A549 (cell line): ENCODE data around the gene ADCY10. TPM values are rescaled to one million over a fixed set of nuclear protein-coding genes. Genes with fewer than 3 reads are reported as not detected.

Source experiments
- ATAC-seq, 2 experiments: fragments of 200-7000 bp in 1 of 2; fragments of >200 bp in 1 of 2; cut with Nextera tagmentation in 1 of 2; cut with Tn5 transposase in 1 of 2; 3 replicates each; pipeline versions ENCODE4 v1.8.0 to v1.9.1; 2018 to 2020; ENCODE audit warnings: mild to moderate bottlenecking in 1 of 2, moderate library complexity in 1 of 2
- CTCF ChIA-PET: fragments of 300-600 bp; sonication (Branson Sonifier 250); formaldehyde crosslinking; extraction: SDS; loops from one replicate; lab custom pipeline; 2021; ENCODE audit warnings: antibody characterized with exemption, inconsistent platforms; lab: Yijun Ruan, JAX
- POLR2A ChIA-PET: fragments of 350-600 bp; formaldehyde crosslinking; extraction: SDS; loops from one replicate; lab custom pipeline; 2021; ENCODE audit warnings: antibody characterized with exemption, inconsistent platforms; lab: Yijun Ruan, JAX
- DNase-seq, 2 experiments: peaks; one replicate each; pipeline versions ENCODE4 v3.0.0 to v3.0.0-alpha.2; 2011 to 2016; ENCODE audit warnings: low read depth in 1 of 2, low spot score in 1 of 2
- FAIRE-seq: peaks from 2 replicates; lab custom pipeline; 2011; peaks lifted over from hg19 to GRCh38; lab: Jason Lieb, UNC
- H3K27ac ChIP-seq, 2 experiments: fragments of >200 bp; sonication (Bioruptor Twin); formaldehyde crosslinking; 3 replicates each; pipeline ENCODE4 v1.5.1; 2016 to 2017
- H3K4me1 ChIP-seq: fragments of >200 bp; sonication (Bioruptor Twin); formaldehyde crosslinking; 3 replicates; pipeline ENCODE4 v1.6.1; 2016
- H3K4me2 ChIP-seq: fragments of >200 bp; sonication (Bioruptor Twin); formaldehyde crosslinking; 3 replicates; pipeline ENCODE4 v1.6.1; 2016
- H3K4me3 ChIP-seq: fragments of >200 bp; sonication (Bioruptor Twin); formaldehyde crosslinking; 3 replicates; pipeline ENCODE4 v1.5.1; 2016
- H3K9me3 ChIP-seq: fragments of >200 bp; sonication (Bioruptor Twin); formaldehyde crosslinking; 3 replicates; pipeline ENCODE4 v1.6.1; 2016
- ATOH8 ChIP-seq: fragments of 250-450 bp; sonication (Bioruptor Pico); IDR thresholded peaks from 2 replicates; pipeline ENCODE4 v1.5.0; 2020; ENCODE audit warnings: low read depth, mild to moderate bottlenecking, moderate library complexity
- CEBPB ChIP-seq, 2 experiments: fragments of >200 bp in 1 of 2; sonication (Bioruptor Twin) in 1 of 2; formaldehyde crosslinking in 1 of 2; IDR thresholded peaks; 2 replicates each; pipeline ENCODE4 v1.6.1; 2012 to 2016
- CHD2 ChIP-seq: fragments of 150-350 bp; IDR thresholded peaks from 2 replicates; pipeline ENCODE4 v1.6.1; 2014; ENCODE audit warnings: low read length; ENCODE audit not compliant: partially characterized antibody
- CHD4 ChIP-seq: fragments of 200-600 bp; sonication (generic); IDR thresholded peaks from 2 replicates; pipeline ENCODE4 v1.6.1; 2016; ENCODE audit warnings: antibody characterized with exemption, mild to moderate bottlenecking, borderline replicate concordance
- CTCF ChIP-seq: fragments of >200 bp; sonication (Bioruptor Twin); formaldehyde crosslinking; IDR thresholded peaks from 3 replicates; pipeline ENCODE4 v1.5.1; 2016
- EHF ChIP-seq: fragments of 250-450 bp; sonication (Bioruptor Pico); IDR thresholded peaks from 2 replicates; pipeline ENCODE4 v1.5.0; 2020; ENCODE audit warnings: mild to moderate bottlenecking
- ELK1 ChIP-seq: fragments of 150-350 bp; IDR thresholded peaks from 2 replicates; pipeline ENCODE4 v1.6.1; 2014; ENCODE audit warnings: low read depth, mild to moderate bottlenecking, low read length
- EP300 ChIP-seq, 2 experiments: fragments of >200 bp; sonication (Bioruptor Twin); formaldehyde crosslinking; IDR thresholded peaks; 2 replicates in 1 of 2; 3 replicates in 1 of 2; pipeline ENCODE4 v1.6.1; 2016 to 2017
- FOSB ChIP-seq: fragments of 250-450 bp; sonication (Bioruptor Pico); IDR thresholded peaks from 2 replicates; pipeline ENCODE4 v1.5.0; 2020; ENCODE audit warnings: mild to moderate bottlenecking, moderate library complexity
- FOSL2 ChIP-seq, 2 experiments: fragments of 450-650 bp in 1 of 2; fragments of >200 bp in 1 of 2; sonication (Bioruptor Twin) in 1 of 2; formaldehyde crosslinking; IDR thresholded peaks; 2 replicates each; pipeline versions ENCODE4 v1.5.0 to v1.6.1; 2016 to 2020; ENCODE audit warnings: mild to moderate bottlenecking in 1 of 2, moderate library complexity in 1 of 2
- GATA3 ChIP-seq: IDR thresholded peaks from 2 replicates; pipeline ENCODE4 v1.6.1; 2012; ENCODE audit warnings: borderline replicate concordance
- HDAC2 ChIP-seq: fragments of 200-600 bp; sonication (generic); IDR thresholded peaks from 2 replicates; pipeline ENCODE4 v1.6.1; 2016
- HES2 ChIP-seq: fragments of >200 bp; sonication (Bioruptor Twin); formaldehyde crosslinking; IDR thresholded peaks from 2 replicates; pipeline ENCODE4 v1.6.1; 2016
- HMGXB4 ChIP-seq: fragments of 250-450 bp; sonication (Bioruptor Pico); IDR thresholded peaks from 2 replicates; pipeline ENCODE4 v1.5.0; 2021; ENCODE audit warnings: mild to moderate bottlenecking, moderate library complexity, borderline replicate concordance
- HOXA7 ChIP-seq: fragments of 250-450 bp; sonication (Bioruptor Pico); IDR thresholded peaks from 2 replicates; pipeline ENCODE4 v1.5.0; 2020; ENCODE audit warnings: mild to moderate bottlenecking, moderate library complexity
- KDM1A ChIP-seq: fragments of 200-600 bp; sonication (generic); IDR thresholded peaks from 2 replicates; pipeline ENCODE4 v1.6.1; 2016; ENCODE audit warnings: low read depth, mild to moderate bottlenecking
- KDM5A ChIP-seq: fragments of 200-600 bp; sonication (generic); IDR thresholded peaks from 2 replicates; pipeline ENCODE4 v1.6.1; 2016; ENCODE audit warnings: antibody characterized with exemption, mild to moderate bottlenecking
- MAX ChIP-seq: IDR thresholded peaks from 2 replicates; pipeline ENCODE4 v1.6.1; 2012
- NR3C1 ChIP-seq: fragments of >200 bp; sonication (Bioruptor Twin); formaldehyde crosslinking; IDR thresholded peaks from 3 replicates; pipeline ENCODE4 v1.6.1; 2017
- PHF8 ChIP-seq: fragments of 200-600 bp; sonication (generic); IDR thresholded peaks from 2 replicates; pipeline ENCODE4 v1.6.1; 2016; ENCODE audit warnings: low read depth, mild to moderate bottlenecking, antibody characterized with exemption, moderate library complexity, borderline replicate concordance
- POLR2A ChIP-seq: IDR thresholded peaks from 2 replicates; pipeline ENCODE4 v1.6.1; 2012; ENCODE audit warnings: mild to moderate bottlenecking, low read length
- RAD21 ChIP-seq, 2 experiments: fragments of >200 bp in 1 of 2; sonication (Bioruptor Twin) in 1 of 2; formaldehyde crosslinking in 1 of 2; IDR thresholded peaks in 1 of 2; conservative IDR thresholded peaks in 1 of 2; 2 replicates in 1 of 2; 3 replicates in 1 of 2; pipeline ENCODE4 v1.6.1; 2012 to 2018; ENCODE audit warnings: inconsistent platforms in 1 of 2
- RARB ChIP-seq: fragments of 250-450 bp; sonication (Bioruptor Pico); IDR thresholded peaks from 2 replicates; pipeline ENCODE4 v1.8.0; 2021; ENCODE audit warnings: mild to moderate bottlenecking, moderate library complexity
- RCOR1 ChIP-seq: fragments of 150-350 bp; IDR thresholded peaks from 2 replicates; pipeline ENCODE4 v1.6.1; 2014; ENCODE audit warnings: antibody characterized with exemption, low read length, low read depth
- RFX5 ChIP-seq: fragments of 450-650 bp; IDR thresholded peaks from 2 replicates; pipeline ENCODE4 v1.7.1; 2014; ENCODE audit warnings: antibody characterized with exemption, mild to moderate bottlenecking, moderate library complexity
- SMC3 ChIP-seq: fragments of >200 bp; sonication (Bioruptor Twin); formaldehyde crosslinking; IDR thresholded peaks from 3 replicates; pipeline ENCODE4 v1.6.1; 2018; ENCODE audit warnings: inconsistent platforms
- SREBF2 ChIP-seq: fragments of 450-650 bp; IDR thresholded peaks from 2 replicates; pipeline ENCODE4 v1.6.1; 2014; ENCODE audit warnings: mild to moderate bottlenecking, moderate library complexity
- ZC3H11A ChIP-seq: fragments of 450-650 bp; IDR thresholded peaks from 2 replicates; pipeline ENCODE4 v1.6.1; 2014; ENCODE audit warnings: antibody characterized with exemption, mild to moderate bottlenecking
- ZFP36 ChIP-seq: fragments of 450-650 bp; IDR thresholded peaks from 2 replicates; pipeline ENCODE4 v1.6.1; 2014; ENCODE audit warnings: borderline replicate concordance; ENCODE audit not compliant: partially characterized antibody
- WGBS: methylation state at CpG from one replicate; pipeline ENCODE4 v1.1.6; 2017; ENCODE audit errors: missing lambda C conversion rate; 5-methylcytosine and 5-hydroxymethylcytosine counted together
- polyA plus RNA-seq, 4 experiments: library from polyadenylated mRNA; depleted of rRNA in 3 of 4; stranded (reverse); fragments of >200 nt; fragmentation: RNase III in 1 of 4; extraction: RNeasy Plus Mini Kit Qiagen cat#74134 plus additional on column Dnase treatment in 1 of 4; gene quantifications; 2 replicates in 3 of 4; 3 replicates in 1 of 4; pipeline ENCODE4 v1.2.3, GENCODE V29; 2011 to 2017

ADCY10 gene
- polyA plus RNA-seq, 2 of the 4 experiments (the other 2 are of a cell fraction): 0.03 to 0.18 TPM

- Histone ChIP-seq H3K4me3 (no peak overlapping the region), H3K4me2 (no peak overlapping the region), H3K4me1 (peaks cover 20% of the 10 kb centered on the region), H3K27ac (no peak overlapping the region), H3K9me3 (no peaks in the 10 kb centered on the region)
- ATAC-seq: peak; percentile 44 to 70; a peak in 4 of 6 replicates
- 92% methylated on average over 7 of the region's 7 CpGs for WGBS
- FAIRE-seq: no peak
- peak in 1 of 2 experiments; percentile 11 for DNase-seq
- CTCF ChIA-PET: interaction anchor here (0.9 to 1.3 kb wide), 2 partner anchors 11 to 35 kb away, joined by 3 to 6 read pairs; no protein-coding TSS in a partner anchor
- TF ChIP-seq HOXA7 (CRISPR knock-in tag) (no peak), HDAC2 (no peak), CHD2 (no peak), RCOR1 (no peak), CEBPB (IDR thresholded peaks at IDR 0.05) (no peak), RFX5 (no peak), GATA3 (no peak), NR3C1 (no peak), ELK1 (no peak), EHF (no peak), HMGXB4 (CRISPR knock-in tag) (no peak), CTCF (no peak), HES2 (no peak), CHD4 (no peak), EP300 (IDR thresholded peaks at IDR 0.05) (no peak), RARB (CRISPR knock-in tag) (no peak), ATOH8 (CRISPR knock-in tag) (no peak), ZC3H11A (no peak), RAD21 (conservative IDR thresholded peaks at IDR 0.05 in 1 of 2, IDR thresholded peaks at IDR 0.05 in 1 of 2) (no peak)
- TF ChIP-seq, all 56 proteins: peak for 0
- POLR2A ChIA-PET: no interaction called here
Observed at GRCh38 chr1:167878372-167879160, 35.4 kb downstream of the ADCY10 start.

GRCh38 chr1:167876597-167877175, 37.2 kb downstream of the ADCY10 start:
- POLR2A ChIA-PET: no interaction called here
- Histone ChIP-seq H3K4me2 (no peak overlapping the region), H3K4me1 (peaks cover 14% of the 10 kb centered on the region), H3K27ac (no peak overlapping the region), H3K9me3 (no peaks in the 10 kb centered on the region), H3K4me3 (no peak overlapping the region)
- FAIRE-seq: no peak
- TF ChIP-seq HDAC2: no peak
- no peak for TF ChIP-seq HOXA7 (CRISPR knock-in tag)
- no peak for TF ChIP-seq MAX
- TF ChIP-seq FOSL2 (IDR thresholded peaks at IDR 0.05): no peak
- no peak for TF ChIP-seq FOSL2 (CRISPR knock-in tag; IDR thresholded peaks at IDR 0.05)
- no peak for TF ChIP-seq KDM5A
- no peak for TF ChIP-seq ZC3H11A
- no peak for TF ChIP-seq KDM1A
- TF ChIP-seq POLR2A: no peak
- TF ChIP-seq CEBPB (IDR thresholded peaks at IDR 0.05): no peak
- TF ChIP-seq FOSB (CRISPR knock-in tag): no peak
- TF ChIP-seq SREBF2: no peak
- no peak for TF ChIP-seq EP300 (IDR thresholded peaks at IDR 0.05)
- TF ChIP-seq ZFP36: no peak
- no peak for TF ChIP-seq RARB (CRISPR knock-in tag)
- TF ChIP-seq SMC3: no peak
- no peak for TF ChIP-seq PHF8
- no peak for ATAC-seq
- CTCF ChIA-PET: interaction anchor here (1.3 kb wide), 1 partner anchor 11 kb away, joined by 4 read pairs; no protein-coding TSS in a partner anchor
- 84% methylated on average over 3 of the region's 3 CpGs for WGBS
- no peak for DNase-seq
